Muscle of leg (tissue), 11 donors: ENCODE measurements around the gene ANKH. TPM values are rescaled to one million over a fixed set of nuclear protein-coding genes. Genes with fewer than 3 reads are reported as not detected.

ENCODE experiments used
- DNase-seq: peaks from one replicate; pipeline ENCODE4 v3.0.0; 2013
- H3K27ac ChIP-seq: one replicate; pipeline ENCODE4 v1.5.1; 2013; ENCODE audit warnings: mild to moderate bottlenecking, low read length, control low read depth
- H3K27me3 ChIP-seq: one replicate; pipeline ENCODE4 v1.6.1; 2013; ENCODE audit warnings: low read length; ENCODE audit not compliant: control insufficient read depth, insufficient read depth
- H3K36me3 ChIP-seq: one replicate; pipeline ENCODE4 v1.6.1; 2013; ENCODE audit warnings: low read length; ENCODE audit not compliant: control insufficient read depth, insufficient read depth
- H3K4me1 ChIP-seq: one replicate; pipeline ENCODE4 v1.6.1; 2013; ENCODE audit warnings: low read length; ENCODE audit not compliant: control insufficient read depth, insufficient read depth
- H3K4me3 ChIP-seq: one replicate; pipeline ENCODE4 v1.5.1; 2013; ENCODE audit warnings: low read length, control low read depth
- H3K9me3 ChIP-seq: replicated peaks from 2 replicates; pipeline ENCODE4 v1.6.1; 2013; ENCODE audit warnings: low read depth, low read length; ENCODE audit not compliant: control insufficient read depth
- WGBS: methylation state at CpG from one replicate; pipeline ENCODE4 v1.1.5; 2013; ENCODE audit warnings: missing lambda C conversion rate; ENCODE audit not compliant: insufficient coverage; 5-methylcytosine and 5-hydroxymethylcytosine counted together
- polyA plus RNA-seq, 8 donors: library from polyadenylated mRNA; unstranded; fragments of 120-200 nt; gene quantifications; one replicate each; pipeline versions ENCODE4 v1.2.1 to v1.2.3, GENCODE V29; 2013; ENCODE audit warnings: inconsistent platforms in 1 of 8, low replicate concordance in 1 of 8; ENCODE audit not compliant: insufficient read length in 8 of 8, insufficient read depth in 1 of 8
- total RNA-seq: library from RNA; stranded (reverse); fragments of 120-200 nt; gene quantifications from one replicate; pipeline ENCODE4 v1.2.4, GENCODE V29; 2013

Gene ANKH
- total and polyA plus RNA-seq, 9 donors, result 14.8 to 22.2 (median 16.8) TPM

DNA sequence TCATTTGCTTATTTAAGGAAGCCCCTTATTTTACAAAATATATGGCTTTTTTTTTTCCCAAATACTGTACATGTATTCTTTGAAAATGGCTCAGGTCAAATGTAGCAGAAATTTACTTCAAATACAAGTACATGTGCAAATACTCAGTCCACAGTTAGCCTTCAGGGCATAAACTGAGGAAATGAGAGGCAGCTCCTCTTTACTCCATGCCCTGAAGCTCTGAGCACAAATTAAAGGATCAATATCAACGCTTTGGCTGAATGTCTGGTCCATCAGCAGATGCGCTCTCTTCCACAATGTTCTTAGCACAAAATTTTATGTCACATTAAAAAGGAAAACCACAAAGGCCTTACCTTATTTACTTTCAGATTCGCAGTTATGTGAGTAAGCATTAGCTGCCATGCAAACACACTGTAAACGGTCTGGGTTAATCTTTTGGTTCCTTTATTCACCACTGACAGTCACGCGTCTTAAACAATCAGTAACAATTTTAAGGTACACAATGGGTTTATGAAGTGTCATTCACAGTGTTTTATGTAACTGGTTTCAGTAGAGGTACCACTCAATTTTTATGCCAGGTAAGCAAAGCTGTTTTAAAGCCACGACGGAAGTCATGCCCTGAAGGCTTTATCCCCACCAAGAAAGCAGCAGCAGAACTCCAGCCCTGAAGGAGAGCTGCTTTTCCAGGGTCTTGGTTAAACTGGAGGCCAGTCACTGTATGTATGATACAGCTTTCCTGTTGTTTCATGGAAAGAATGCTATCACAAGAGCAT lies 103.7 kb downstream of the ANKH start:
- DNase-seq, result no peak
- H3K9me3 ChIP-seq, result no peaks in the 10 kb centered on the region
- H3K27ac ChIP-seq, result no peak overlapping the region
- no peaks in the 10 kb centered on the region for H3K27me3 ChIP-seq
- H3K4me3 ChIP-seq, result no peak overlapping the region
- no peaks in the 10 kb centered on the region for H3K4me1 ChIP-seq
- no peaks in the 10 kb centered on the region for H3K36me3 ChIP-seq
- 72% methylated on average over 4 of the region's 8 CpGs for WGBS

DNA sequence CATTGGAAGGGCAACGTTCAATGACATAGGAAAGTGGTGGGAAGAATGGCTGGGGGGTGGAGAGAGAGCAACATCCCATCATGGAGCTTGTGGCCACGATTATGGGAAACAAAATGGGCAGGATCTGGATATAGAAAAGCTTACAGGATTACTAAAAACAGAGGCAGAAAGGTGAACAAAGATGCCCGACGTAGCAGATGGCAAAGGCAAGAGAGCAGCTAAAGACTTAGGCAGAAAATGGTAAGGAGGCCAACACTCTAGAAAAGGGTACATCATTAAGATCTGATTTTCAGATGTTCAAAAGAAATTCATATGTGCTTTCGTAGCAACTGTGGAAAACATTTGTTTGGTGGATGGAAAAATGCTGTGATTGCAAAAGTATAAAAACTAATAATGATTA lies 104.5 kb downstream of the ANKH start:
- Histone ChIP-seq H3K4me3 (no peak overlapping the region), H3K4me1 (no peaks in the 10 kb centered on the region), H3K27me3 (no peaks in the 10 kb centered on the region), H3K36me3 (no peaks in the 10 kb centered on the region), H3K9me3 (no peaks in the 10 kb centered on the region), H3K27ac (no peak overlapping the region)
- no peak for DNase-seq
- WGBS, result 85% methylated on average over 4 of the region's 5 CpGs

DNA sequence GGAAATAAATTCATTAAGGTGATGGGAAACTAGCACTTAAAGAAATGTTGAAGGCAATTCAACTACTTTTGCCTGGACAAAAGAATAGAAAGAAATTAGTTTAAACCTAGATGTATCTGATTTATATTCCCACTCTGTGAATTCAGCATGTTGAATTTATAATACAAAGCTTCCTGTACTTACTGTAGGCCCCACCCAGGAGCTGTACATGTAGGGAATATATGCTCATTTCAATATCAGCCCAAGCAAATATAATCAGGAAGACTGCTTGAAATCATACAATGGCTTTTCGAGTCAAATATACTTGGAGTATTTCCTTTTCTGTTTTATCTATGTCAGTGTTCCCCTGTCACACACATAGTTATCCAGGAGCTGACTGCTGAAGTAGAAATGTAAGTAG lies 105.0 kb downstream of the ANKH start:
- H3K9me3 ChIP-seq, result no peaks in the 10 kb centered on the region
- no CpG with 5 or more reads among the region's 1 CpG for WGBS
- H3K4me3 ChIP-seq, result no peak overlapping the region
- no peak for DNase-seq
- H3K27ac ChIP-seq, result no peak overlapping the region
- H3K27me3 ChIP-seq, result no peaks in the 10 kb centered on the region
- no peaks in the 10 kb centered on the region for H3K4me1 ChIP-seq
- H3K36me3 ChIP-seq, result no peaks in the 10 kb centered on the region

DNA sequence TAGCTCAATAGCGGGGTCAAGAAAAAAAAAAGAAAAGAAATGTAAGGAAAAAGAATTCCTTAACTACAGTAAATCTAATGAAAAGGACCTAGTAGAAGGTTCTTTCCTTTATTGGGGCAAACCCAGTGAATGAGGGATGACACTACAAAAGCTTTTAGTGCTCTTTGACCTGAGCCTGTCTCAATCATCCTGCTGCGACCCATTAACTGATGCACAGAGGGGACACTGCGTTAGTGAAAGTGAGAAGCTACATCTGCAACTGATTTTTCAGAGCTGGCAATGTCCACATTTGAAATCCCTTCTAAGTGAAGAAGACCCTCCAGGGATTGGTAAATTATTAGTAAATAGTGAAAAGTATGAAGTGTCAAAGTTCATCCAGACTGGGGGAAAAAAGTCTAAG lies 106.0 kb downstream of the ANKH start:
- Histone ChIP-seq H3K27ac (no peak overlapping the region), H3K36me3 (no peaks in the 10 kb centered on the region), H3K4me1 (peaks cover 3% of the 10 kb centered on the region), H3K27me3 (no peaks in the 10 kb centered on the region), H3K4me3 (no peak overlapping the region), H3K9me3 (no peaks in the 10 kb centered on the region)
- 24% methylated on average over 2 of the region's 3 CpGs for WGBS
- no peak for DNase-seq

DNA sequence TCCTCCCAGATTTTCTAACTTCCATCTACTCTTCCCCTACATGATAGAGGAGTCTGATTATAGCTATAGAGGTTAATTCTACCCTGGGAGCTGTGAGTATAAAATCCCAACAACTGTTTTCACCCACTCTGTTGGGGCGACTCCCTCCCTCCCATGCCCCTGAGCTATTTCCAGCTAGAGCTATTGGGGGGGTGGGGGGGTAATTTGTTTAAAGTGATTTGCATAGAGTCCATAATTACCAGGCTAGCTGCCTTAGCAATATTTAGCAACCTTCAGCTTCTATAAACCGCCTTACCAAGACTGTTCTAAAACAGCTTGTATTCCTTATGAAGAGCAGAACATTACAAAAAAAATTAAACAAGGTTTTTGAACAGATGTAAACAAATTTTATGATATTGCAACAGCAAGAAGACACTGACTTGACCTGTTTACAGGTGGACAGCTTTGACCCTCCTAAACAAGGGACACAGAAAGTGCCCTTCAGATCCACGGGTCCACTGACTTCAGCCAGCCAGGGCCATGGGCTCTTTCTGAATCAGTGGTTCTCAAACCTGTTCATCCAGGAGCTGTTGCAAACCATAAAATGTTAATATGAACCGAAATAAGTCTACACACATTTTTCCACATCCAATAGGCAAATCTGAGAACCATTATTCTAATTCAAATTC lies 108.9 kb downstream of the ANKH start:
- Histone ChIP-seq H3K9me3 (no peaks in the 10 kb centered on the region), H3K36me3 (no peaks in the 10 kb centered on the region), H3K27me3 (no peaks in the 10 kb centered on the region), H3K27ac (no peak overlapping the region), H3K4me3 (no peak overlapping the region), H3K4me1 (peaks cover 11% of the 10 kb centered on the region)
- WGBS, result 86% methylated on average over 1 of the region's 4 CpGs
- DNase-seq, result no peak

DNA sequence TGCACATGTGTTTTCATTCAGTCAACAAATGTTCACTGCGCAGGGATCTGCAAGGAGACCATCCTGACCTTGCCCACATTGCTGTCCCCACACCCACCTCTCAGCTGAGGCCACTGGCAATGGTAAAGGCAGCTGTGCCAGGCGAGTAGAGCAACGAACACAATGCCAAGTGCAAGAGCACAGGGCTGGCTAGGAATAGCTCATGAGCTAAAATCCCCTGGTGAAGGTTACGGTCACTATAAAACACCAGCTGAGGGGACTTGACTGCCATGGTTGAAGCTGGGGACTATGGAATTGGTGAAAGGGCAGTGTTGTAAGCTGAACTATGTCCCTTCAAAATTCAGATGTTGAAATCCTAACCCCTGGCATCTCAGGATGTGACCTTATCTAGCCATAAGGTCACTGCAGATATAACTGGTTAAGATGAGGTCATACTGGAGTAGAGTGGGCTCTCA lies 111.0 kb downstream of the ANKH start:
- no peaks in the 10 kb centered on the region for H3K27me3 ChIP-seq
- DNase-seq, result peak; percentile 30
- H3K4me1 ChIP-seq, result peaks cover 11% of the 10 kb centered on the region
- H3K4me3 ChIP-seq, result no peak overlapping the region
- WGBS, result 57% methylated on average over 3 of the region's 4 CpGs
- H3K9me3 ChIP-seq, result no peaks in the 10 kb centered on the region
- no peak overlapping the region for H3K27ac ChIP-seq
- H3K36me3 ChIP-seq, result no peaks in the 10 kb centered on the region

DNA sequence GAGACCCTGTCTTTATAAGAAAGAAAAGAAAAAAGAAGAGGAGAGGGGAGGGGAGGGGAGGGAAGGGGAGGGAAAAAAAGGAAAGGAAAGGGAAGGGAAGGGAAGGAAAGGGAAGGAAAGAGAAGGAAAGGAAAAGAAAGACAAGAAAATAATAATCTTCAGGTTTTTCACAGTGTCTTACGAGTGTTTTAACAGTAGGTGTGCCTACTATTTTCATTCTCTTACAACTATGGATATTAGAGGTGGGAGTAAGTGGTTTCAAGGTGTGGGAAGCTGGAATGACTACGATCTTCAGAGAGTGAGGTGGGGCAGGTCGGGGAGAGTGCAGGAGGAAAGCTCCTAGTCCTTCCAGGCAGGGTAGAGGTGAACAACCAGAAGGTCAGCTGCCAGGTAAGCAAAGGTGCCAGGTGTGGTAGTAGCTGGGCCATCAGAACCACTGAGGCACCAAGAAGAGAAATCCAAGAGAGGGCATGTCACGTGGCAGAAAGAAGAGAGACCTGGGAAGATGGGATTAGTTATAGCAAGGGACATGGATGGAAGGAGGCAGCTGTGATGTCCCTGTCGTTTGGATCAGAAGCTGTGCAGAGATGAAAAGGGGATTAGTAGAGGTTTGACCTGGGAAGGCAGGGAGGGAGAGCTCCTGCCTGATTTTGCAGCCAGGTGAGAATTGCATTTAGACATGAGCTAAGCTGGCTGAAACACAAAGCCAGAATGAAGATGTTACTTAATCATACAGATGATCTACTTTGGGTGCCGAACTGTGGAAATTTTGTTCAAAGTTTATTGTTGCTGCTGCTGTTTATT lies 111.6 kb downstream of the ANKH start:
- Histone ChIP-seq H3K27me3 (no peaks in the 10 kb centered on the region), H3K4me3 (no peak overlapping the region), H3K4me1 (peaks cover 11% of the 10 kb centered on the region), H3K27ac (peak overlapping the region; percentile 3), H3K36me3 (no peaks in the 10 kb centered on the region), H3K9me3 (no peaks in the 10 kb centered on the region)
- WGBS, result 68% methylated on average over 4 of the region's 6 CpGs
- DNase-seq, result no peak

DNA sequence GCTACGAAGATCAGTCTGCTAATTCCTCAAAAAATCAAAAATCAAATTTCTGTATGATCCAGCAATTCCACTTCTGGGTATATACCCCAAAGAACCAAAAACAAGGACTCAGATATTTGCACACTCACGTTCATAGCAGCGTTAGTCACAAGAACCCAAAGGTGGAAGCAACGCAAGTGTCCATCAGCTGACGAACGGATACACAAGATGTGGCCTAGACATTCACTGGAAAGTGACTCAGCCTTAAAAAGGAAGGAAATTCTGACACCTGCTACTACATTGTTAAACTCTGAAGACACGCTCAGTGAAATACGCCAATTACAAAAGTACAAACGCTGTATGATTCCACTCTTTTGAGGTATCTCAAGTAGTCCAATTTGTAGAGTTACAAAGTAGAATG lies 113.7 kb downstream of the ANKH start:
- no peak overlapping the region for H3K27ac ChIP-seq
- peaks cover 2% of the 10 kb centered on the region for H3K36me3 ChIP-seq
- H3K4me1 ChIP-seq, result peaks cover 11% of the 10 kb centered on the region
- 83% methylated on average over 6 of the region's 9 CpGs for whole genome bisulfite sequencing
- no peaks in the 10 kb centered on the region for H3K9me3 ChIP-seq
- H3K27me3 ChIP-seq, result no peaks in the 10 kb centered on the region
- peak; percentile 41 for DNase-seq
- H3K4me3 ChIP-seq, result no peak overlapping the region

DNA sequence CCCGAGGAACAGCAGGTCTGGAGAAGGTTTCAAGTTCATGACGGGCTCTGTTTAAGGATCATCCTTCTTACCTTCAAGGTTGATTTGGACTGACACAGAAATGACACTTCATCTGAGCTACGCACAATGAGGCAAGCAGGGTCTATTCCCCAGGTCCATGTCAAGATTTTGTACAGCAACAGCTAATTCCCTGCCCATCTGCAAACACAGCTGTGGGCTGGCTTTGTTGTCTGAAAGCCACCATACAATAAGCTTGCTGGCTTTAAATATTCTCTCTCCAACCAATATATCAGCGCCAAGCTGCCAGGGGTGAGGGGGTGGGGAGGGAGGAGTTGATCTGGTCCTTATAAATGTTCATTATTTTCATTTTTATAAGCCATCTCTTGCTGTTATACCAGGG lies 115.1 kb downstream of the ANKH start:
- peaks cover 2% of the 10 kb centered on the region for H3K36me3 ChIP-seq
- H3K27ac ChIP-seq, result no peak overlapping the region
- H3K4me1 ChIP-seq, result peaks cover 11% of the 10 kb centered on the region
- DNase-seq, result no peak
- no peaks in the 10 kb centered on the region for H3K9me3 ChIP-seq
- H3K4me3 ChIP-seq, result no peak overlapping the region
- whole genome bisulfite sequencing, result 70% methylated on average over 3 of the region's 4 CpGs
- no peaks in the 10 kb centered on the region for H3K27me3 ChIP-seq

DNA sequence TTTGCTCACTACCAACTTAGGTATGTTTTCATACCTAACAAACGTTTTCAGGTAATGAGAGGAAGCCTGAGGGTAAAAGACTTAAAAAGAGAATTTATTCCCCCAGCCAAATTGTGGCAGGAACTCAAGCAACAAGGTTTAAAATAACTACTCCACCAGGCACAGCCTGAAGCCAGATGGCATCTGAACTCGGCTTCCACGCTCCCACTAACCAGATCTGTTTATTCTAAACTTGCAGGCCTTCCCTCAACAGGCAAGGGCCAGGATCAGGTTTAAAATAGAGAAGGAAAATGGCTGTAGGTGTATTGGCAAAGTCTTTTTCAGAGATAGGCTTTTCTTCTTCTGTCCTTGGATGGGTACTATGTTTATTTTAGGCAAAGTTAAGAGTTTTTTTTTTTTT lies 117.6 kb downstream of the ANKH start:
- Histone ChIP-seq H3K36me3 (peaks cover 2% of the 10 kb centered on the region), H3K27me3 (no peaks in the 10 kb centered on the region), H3K4me3 (no peak overlapping the region), H3K4me1 (no peaks in the 10 kb centered on the region), H3K9me3 (no peaks in the 10 kb centered on the region), H3K27ac (no peak overlapping the region)
- DNase-seq, result no peak
- WGBS, result no CpG with 5 or more reads among the region's 3 CpGs
